GM19238 (cell line): ENCODE measurements around the gene PDGFC.
"Not testable (repeated sequence)": the region's sequence is repeated elsewhere in the genome, so short reads cannot be mapped to it uniquely, and the experiment has no call there.

Experiments used
- DNase-seq: peaks from one replicate; pipeline ENCODE4 v3.0.0; 2011; ENCODE audit warnings: low spot score; ENCODE audit not compliant: insufficient read length

Gene PDGFC

GRCh38 chr4:156909010-156909409, 62.6 kb downstream of the PDGFC start:
- DNase-seq, result no peak

- DNase-seq, result no peak
These were observed 65.3 kb downstream of the PDGFC start for GRCh38 chr4:156906325-156906724.

- DNase-seq, result no peak
These were observed 69.7 kb downstream of the PDGFC start for GRCh38 chr4:156901871-156902270.

- DNase-seq, result no peak
These were observed 73.1 kb downstream of the PDGFC start for GRCh38 chr4:156898373-156899117.

- no peak for DNase-seq
These were observed 75.1 kb downstream of the PDGFC start for GRCh38 chr4:156896527-156896926.

GRCh38 chr4:156894234-156894633, 77.4 kb downstream of the PDGFC start:
- DNase-seq, result no peak

- no peak for DNase-seq
These were observed 78.8 kb downstream of the PDGFC start for GRCh38 chr4:156892805-156893204.

- DNase-seq, result no peak
These were observed 81.7 kb downstream of the PDGFC start for GRCh38 chr4:156889616-156890594.

- no peak for DNase-seq
These were observed 82.8 kb downstream of the PDGFC start for GRCh38 chr4:156888762-156889161.

GRCh38 chr4:156886481-156886880, 85.1 kb downstream of the PDGFC start:
- no peak for DNase-seq

GRCh38 chr4:156885374-156885773, 86.2 kb downstream of the PDGFC start:
- DNase-seq, result no peak

- DNase-seq, result no peak
These were observed 87.4 kb downstream of the PDGFC start for GRCh38 chr4:156884183-156884582.

GRCh38 chr4:156875704-156876103, 95.9 kb downstream of the PDGFC start:
- no peak for DNase-seq

- DNase-seq, result no peak
These were observed 96.5 kb downstream of the PDGFC start for GRCh38 chr4:156875055-156875454.

- DNase-seq, result no peak
These were observed 97.8 kb downstream of the PDGFC start for GRCh38 chr4:156873799-156874198.

GRCh38 chr4:156870861-156871260, 100.7 kb downstream of the PDGFC start:
- DNase-seq, result no peak

- no peak for DNase-seq
These were observed 101.5 kb downstream of the PDGFC start for GRCh38 chr4:156870131-156870530.

GRCh38 chr4:156866088-156866487, 105.5 kb downstream of the PDGFC start:
- DNase-seq, result not testable (repeated sequence)

GRCh38 chr4:156865451-156865850, 106.1 kb downstream of the PDGFC start:
- no peak for DNase-seq

- no peak for DNase-seq
These were observed 113.5 kb downstream of the PDGFC start for GRCh38 chr4:156858071-156858470.

GRCh38 chr4:156838761-156839160, 132.8 kb downstream of the PDGFC start:
- no peak for DNase-seq

- DNase-seq, result no peak
These were observed 133.8 kb downstream of the PDGFC start for GRCh38 chr4:156837625-156838345.
